CD4-positive, alpha-beta T cell treated with Interleukin-10 for 1 hour (primary cell): ENCODE measurements around the gene IL27RA.

Experiments
- DNase-seq: peaks from one replicate; pipeline ENCODE4 v3.0.0-alpha.2; 2020

IL27RA gene

GRCh38 chr19:14061751-14062557 is 30.4 kb downstream of the IL27RA start, which contains the start of gene PALM3:
Gene PALM3 (minus strand): TSS chr19:14062076. CDS start chr19:14061980, 96 bp downstream.
- no peak for DNase-seq

GRCh38 chr19:14062558-14062855 is 30.9 kb downstream of the IL27RA start:
- no peak for DNase-seq

- no peak for DNase-seq
These were observed 31.5 kb downstream of the IL27RA start for GRCh38 chr19:14063105-14063504.

- no peak for DNase-seq
These were observed 34.6 kb downstream of the IL27RA start for GRCh38 chr19:14066134-14066533.

GRCh38 chr19:14070268-14071050 is 38.9 kb downstream of the IL27RA start:
- no peak for DNase-seq

GRCh38 chr19:14072535-14073260 is 41.1 kb downstream of the IL27RA start, which contains the start of gene MISP3:
Gene MISP3 (plus strand): TSS chr19:14072786. CDS start chr19:14073310, 524 bp downstream.
- peak; percentile 49 for DNase-seq

GRCh38 chr19:14073261-14073924 is 41.8 kb downstream of the IL27RA start:
- DNase-seq = peak; percentile 79

- no peak for DNase-seq
These were observed 42.6 kb downstream of the IL27RA start for GRCh38 chr19:14073925-14074838.

GRCh38 chr19:14078411-14078810 is 46.8 kb downstream of the IL27RA start:
- no peak for DNase-seq

GRCh38 chr19:14080887-14081796 is 49.6 kb downstream of the IL27RA start:
- DNase-seq = peak; percentile 100

- DNase-seq = peak; percentile 60
These were observed 50.5 kb downstream of the IL27RA start for GRCh38 chr19:14081797-14082674.

GRCh38 chr19:14082675-14082960 is 51.1 kb downstream of the IL27RA start:
- no peak for DNase-seq

- no peak for DNase-seq
These were observed 53.9 kb downstream of the IL27RA start, which contains the start of gene C19orf67 for GRCh38 chr19:14085309-14085995. Gene C19orf67 (minus strand): TSS chr19:14085783. CDS start chr19:14085627, 156 bp downstream.

- no peak for DNase-seq
These were observed 54.5 kb downstream of the IL27RA start for GRCh38 chr19:14086098-14086497.

- DNase-seq = no peak
These were observed 57.3 kb downstream of the IL27RA start for GRCh38 chr19:14088634-14089411.

GRCh38 chr19:14089412-14089661 is 57.8 kb downstream of the IL27RA start:
- DNase-seq = peak; percentile 35

- DNase-seq = peak; percentile 44
These were observed 58.3 kb downstream of the IL27RA start for GRCh38 chr19:14089662-14090508.
